Stimulated activated CD4-positive, alpha-beta T cell treated with anti-CD3 and anti-CD28 coated beads, TNF-alpha, amount 100 ng/mL, for 4 hours (primary cell): ENCODE data around the gene ISCU.
"Not testable (repeated sequence)": the region's sequence is repeated elsewhere in the genome, so short reads cannot be mapped to it uniquely, and the experiment has no call there.

Experiments
- DNase-seq, 3 experiments: peaks; one replicate each; pipeline ENCODE4 v3.0.0-alpha.2; 2020; ENCODE audit warnings: low read depth in 3 of 3

The ISCU gene

DNA sequence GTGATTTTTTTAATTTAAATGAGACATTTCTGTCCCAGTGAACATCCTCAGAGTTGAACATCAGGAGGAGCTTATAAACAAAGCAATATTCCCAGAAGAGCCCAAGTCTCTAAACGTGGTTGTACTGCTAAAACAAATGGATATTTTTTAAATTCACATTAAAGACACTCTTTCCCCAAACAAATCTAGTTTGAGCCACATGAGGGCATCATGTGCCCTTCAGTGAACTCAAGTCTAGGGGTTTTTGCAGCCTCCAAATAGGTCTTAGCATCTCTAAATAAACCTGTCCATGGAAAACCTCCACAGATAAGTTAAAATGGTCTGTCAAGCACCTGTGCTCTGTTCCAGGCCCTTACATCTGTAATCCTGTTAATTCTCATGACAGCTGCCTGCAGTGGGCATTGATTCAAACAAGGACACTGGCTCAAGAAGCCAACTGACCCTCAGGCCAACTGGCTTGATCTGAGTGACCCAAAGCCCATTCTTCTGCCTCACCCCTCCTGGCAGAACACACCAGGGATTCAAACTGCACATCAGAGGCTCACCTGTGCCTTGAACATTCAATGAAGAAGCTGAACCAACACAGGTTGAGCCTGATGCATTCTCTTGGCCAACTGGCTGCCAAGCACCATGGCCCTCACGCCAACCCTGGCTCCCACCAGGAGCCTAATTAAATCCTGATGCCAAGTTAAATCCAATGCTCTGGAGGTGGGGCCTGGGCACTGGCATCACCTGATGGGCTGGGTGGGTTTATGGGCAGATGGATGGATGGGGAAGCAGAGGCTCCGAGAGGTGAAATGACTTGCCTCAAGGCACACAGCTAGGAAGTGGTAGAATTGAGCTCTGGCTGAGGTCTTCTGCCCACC is 8.6 kb downstream of the ISCU start:
- no peak for DNase-seq

GRCh38 chr12:108571609-108572165 is 9.3 kb downstream of the ISCU start:
- no peak for DNase-seq

GRCh38 chr12:108572166-108572790 is 9.9 kb downstream of the ISCU start:
- no peak for DNase-seq

GRCh38 chr12:108573317-108573716 is 10.9 kb downstream of the ISCU start:
- no peak for DNase-seq

GRCh38 chr12:108574276-108574675 is 11.9 kb downstream of the ISCU start:
- not testable (repeated sequence) for DNase-seq

- no peak for DNase-seq
These were observed 13.0 kb downstream of the ISCU start for GRCh38 chr12:108575199-108575912.

- no peak for DNase-seq
These were observed 14.4 kb downstream of the ISCU start for GRCh38 chr12:108576660-108577234.

DNA sequence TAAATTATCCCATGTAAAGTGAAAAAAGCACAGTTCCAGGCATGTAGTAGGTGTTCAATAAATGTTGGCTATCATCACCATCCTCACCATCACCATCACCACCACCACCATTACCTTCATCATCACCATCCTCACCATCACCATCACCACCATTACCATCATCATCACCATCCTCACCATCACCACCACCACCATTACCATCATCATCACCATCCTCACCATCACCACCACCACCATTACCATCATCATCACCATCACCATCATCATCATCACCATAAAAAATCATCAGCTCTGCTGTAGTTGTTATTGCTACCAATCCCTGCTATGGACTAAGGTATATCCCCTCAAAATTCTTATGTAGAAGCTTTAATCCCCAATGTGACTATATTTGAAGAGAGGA is 15.1 kb downstream of the ISCU start:
- no peak for DNase-seq

- no peak for DNase-seq
These were observed 15.9 kb downstream of the ISCU start for GRCh38 chr12:108578264-108578663.

GRCh38 chr12:108578813-108579212 is 16.4 kb downstream of the ISCU start:
- DNase-seq: no peak

DNA sequence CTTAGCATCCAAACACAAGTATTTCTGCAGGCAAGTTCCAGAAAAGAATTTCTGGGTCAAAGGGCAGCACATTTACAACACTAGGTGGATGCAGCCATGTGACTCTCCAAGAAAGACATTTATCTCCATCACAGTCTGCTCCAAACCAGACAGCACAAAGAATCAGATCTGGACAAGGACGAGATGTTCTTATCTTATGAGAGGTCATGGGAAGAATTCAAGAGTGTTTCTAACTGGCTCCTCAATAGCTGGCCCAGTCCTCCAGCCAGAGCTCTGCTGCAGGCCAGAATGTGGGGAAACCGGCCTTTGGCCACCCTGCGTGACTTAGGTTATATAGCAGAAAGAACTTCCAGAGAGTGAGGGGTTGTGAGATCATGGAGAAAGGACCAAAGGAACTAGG is 18.1 kb downstream of the ISCU start:
- no peak for DNase-seq

DNA sequence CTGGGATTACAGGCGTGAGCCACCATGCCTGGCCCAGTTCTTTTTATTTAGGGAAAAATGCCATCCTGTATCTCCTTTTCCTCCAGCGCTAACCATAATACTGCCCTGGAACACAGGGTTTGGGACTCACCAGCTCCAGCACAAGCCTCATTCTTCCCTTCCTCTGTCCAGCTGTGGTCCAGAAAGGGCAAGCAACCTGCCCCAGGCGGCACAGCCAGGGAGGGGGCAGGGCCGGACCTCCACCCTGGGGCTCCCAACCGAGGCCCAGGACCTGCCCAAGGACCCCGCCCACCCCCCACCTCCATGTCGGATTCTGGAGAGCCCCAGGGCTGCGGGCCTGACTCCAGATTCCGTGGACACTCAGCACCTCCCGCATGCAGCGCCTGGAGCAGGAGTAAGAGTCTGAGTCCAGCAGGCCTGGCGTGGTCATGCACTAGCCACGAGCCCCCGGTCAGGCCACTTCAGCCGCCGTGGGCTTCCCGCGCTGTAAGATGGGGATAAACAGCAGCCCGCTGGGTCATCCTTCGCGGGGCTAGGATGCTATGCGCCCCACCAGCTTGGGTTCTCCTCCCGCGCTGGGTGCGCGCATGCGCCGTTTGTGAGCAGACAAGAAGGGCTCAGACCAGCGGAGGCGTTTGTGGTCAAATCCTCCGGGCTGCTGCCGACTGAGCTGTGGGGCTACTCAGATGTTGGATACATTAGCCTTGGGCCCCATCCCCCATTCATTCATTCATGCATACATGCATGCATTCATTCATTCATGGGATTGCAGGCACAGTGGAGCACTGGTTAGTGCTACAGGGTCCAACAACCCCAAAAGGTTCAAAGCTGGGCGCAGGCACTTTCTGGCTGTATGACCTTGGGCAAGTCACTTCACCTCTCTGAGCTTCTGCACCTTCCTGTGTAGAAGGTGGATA is 19.2 kb downstream of the ISCU start:
- DNase-seq: no peak

DNA sequence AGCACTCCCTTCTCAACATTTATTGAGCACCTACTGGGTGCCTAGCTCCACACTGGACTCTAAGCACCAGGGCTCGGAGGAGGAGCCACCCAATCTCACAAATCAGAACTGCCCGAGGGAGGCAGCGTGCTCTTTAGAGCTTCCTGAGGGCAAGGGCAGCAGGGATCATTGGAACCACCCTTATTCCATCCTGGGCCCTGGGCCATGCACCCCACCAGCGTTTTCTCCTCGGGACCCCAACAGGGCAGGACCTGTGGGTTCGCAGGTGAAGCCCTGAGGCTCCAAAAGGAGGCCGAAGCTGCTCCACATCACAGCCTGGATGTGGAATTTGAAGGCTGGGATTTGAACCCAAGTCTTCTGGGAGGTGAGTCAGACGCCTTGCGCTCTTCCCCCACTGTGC is 20.1 kb downstream of the ISCU start:
- DNase-seq: no peak

DNA sequence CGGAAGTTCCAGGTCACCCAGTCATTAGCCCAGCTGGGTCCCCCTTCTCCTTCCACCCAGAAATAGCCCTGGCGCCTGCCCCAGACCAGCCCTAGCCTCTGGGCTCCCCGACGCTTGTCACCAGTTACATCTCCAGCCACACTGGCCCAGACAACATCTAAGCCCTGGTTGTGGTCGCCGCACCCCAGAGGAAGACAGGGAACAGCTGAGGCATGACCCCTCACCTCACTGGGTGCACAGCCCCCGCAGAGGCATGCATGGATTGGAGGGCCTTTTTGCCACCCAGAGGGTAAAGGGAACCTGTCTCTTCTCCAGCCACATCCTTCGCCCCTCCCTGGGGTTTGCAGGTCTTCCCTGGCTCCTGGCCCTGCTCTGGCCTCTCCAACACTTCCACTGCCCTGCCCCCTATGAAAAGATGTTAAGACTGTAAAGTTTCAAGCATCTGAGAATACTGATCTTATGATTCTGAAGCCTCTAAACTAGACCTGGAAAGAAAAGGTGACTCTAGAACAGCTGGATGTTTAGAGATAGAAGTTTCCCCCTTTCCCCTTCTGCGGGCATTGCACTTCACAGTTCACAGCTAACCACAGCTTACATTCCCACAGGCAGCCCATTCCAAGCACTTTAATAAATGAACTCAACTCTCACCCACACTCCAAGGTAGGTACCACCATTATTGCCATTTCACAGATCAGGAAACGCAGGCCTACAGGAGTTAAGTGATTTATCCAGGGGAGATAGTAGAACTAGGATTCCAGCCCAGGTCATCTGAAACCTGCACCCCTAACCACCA is 20.8 kb downstream of the ISCU start:
- DNase-seq: no peak

- DNase-seq: no peak
These were observed 21.6 kb downstream of the ISCU start for GRCh38 chr12:108583991-108584390.

DNA sequence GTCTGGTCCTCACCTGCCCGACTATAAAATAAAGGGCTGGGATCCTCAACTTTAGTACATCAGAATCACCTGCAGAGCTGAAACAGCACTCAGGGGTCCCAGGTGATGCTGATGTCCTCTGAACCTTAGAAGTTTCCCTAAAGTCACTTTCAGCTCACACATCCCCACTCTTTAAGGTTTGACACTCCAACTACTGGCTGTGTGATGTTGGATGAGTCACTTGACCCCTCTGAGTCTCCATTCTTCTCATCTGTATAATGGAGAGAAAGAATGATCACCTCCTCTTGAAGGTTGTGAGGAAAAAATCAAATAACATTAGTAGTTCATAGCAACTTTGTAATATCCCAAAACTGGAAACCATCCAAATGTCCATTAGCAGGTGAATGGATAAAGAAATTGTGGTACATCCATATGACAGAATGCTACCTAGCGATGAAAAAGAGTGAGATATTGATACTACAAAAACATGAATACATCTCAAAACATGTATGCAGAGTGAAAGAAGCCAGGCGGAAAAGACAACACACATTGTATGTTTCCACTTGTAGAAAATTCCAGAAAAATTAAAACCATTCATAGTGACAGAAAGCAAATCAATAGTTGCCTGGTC is 22.2 kb downstream of the ISCU start:
- DNase-seq: no peak

GRCh38 chr12:108585864-108586263 is 23.5 kb downstream of the ISCU start:
- DNase-seq: no peak

GRCh38 chr12:108586306-108586705 is 23.9 kb downstream of the ISCU start:
- no peak for DNase-seq

DNA sequence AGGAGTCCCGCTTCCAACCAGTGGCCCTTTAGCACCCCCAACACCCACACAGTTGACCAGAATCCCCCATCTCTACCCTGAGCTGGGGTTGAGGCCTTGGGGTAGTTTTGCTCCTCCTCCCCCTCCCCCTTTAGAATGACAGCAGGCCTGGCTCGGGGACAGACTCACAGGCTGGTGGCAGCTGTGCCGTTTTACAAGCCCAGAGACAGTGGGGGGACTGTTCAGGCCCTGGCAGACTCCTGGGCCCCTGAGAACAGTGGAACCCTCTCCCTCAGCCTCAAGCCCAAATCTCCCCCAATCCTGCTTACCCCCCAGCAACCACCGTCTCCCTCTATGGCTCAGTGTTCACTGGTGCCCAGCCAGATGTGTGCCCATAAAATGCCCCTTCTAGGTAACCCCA is 25.4 kb downstream of the ISCU start:
- no peak for DNase-seq
